Islet of Langerhans (tissue), 1 donor: ENCODE results near the gene VPS33A.

Source experiments
- FAIRE-seq: peaks from one replicate; lab custom pipeline; 2011; peaks lifted over from hg19 to GRCh38; lab: Jason Lieb, UNC

The VPS33A gene

DNA sequence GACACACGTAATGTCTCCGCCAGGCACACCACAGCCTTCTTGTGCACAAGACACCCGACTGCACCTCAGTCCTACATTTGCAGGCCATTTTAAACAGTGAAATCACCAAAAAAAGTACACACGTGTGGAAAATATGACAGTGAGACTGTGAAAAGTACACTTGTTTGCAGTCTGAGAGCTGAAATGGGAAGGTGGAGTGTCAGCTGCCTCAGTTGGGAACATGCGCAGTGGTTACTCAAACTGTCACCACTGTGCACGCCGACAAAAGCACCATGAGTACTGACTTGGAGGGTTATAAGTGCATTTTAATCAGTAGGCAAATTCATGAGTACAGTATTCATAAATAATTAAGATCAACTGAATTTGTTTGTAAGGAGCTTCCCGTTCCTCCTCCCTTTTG, 15.8 kb downstream of the VPS33A start:
- FAIRE-seq: no peak

DNA sequence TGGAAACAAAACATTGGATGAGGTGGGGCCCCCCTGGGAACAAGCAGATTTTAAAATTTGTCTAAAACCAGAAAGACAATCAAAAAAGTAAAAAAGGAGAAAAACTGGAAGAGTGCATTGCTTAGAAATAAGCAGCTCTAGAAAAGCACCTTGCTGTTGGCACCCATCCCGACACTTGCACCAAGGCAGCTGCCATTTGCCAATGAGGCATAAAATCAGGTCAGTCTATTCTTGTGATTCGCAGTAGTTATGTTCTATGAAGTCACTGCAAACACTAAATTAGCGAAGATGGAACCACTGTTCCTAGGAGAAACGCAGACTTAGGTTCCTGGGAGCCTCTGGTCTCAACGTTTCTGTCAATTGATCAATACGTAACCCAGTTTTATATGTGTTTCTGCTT, 16.2 kb downstream of the VPS33A start:
- FAIRE-seq: peak; percentile 81

DNA sequence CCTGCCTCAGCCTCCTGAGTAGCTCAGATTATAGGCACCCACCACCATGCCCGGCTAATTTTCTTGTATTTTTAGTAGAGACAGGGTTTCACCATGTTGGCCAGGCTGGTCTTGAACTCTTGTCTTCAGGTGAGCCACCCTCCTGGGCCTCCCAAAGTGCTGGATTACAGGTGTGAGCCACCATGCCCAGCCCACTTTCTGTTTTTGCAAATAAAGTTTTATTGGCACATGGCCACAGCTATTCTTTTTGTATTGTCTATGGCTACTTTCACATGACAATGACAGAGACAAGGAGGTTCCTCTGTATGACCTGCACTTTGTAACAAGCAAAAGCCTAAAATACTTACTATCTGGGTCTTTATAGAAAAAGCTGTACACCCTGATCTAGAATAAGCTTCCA, 20.7 kb downstream of the VPS33A start:
- FAIRE-seq: no peak

DNA sequence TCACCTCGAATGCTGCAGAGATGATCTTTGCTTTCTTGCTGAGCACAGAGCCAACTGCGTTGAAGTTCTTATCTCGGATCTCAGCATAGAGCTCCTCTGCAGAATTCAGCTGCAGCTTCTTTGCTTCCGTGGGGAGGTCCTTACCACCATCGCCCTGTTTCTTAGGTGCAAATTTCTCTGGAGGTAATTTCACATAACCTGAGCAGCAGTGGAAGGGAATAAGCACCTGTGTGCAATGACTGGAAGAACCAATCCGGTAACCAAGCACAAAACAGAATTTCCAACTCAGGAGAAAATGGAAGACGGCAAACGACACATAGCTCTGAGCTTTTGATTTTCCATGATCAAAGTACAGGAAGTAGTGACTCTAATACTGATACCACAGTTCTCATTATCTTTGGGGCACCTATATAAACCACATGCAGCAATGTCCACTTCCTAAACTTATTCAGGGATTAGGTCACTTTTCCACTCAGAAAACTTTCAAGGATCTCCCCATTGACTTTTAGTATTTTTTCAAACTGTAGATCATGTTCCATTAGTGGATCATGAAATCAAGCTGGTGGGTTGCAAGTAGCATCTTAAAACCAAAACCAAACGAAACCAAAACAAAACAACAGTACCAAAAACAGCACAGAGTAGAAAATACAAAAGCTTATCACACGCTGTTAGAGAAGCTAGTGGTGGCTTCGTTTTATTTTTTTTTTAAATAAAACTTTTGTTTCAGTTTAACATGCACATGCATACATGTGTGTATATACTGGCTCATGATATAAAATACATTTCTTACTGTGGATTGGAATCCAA, 21.5 kb downstream of the VPS33A start:
- FAIRE-seq: no peak

DNA sequence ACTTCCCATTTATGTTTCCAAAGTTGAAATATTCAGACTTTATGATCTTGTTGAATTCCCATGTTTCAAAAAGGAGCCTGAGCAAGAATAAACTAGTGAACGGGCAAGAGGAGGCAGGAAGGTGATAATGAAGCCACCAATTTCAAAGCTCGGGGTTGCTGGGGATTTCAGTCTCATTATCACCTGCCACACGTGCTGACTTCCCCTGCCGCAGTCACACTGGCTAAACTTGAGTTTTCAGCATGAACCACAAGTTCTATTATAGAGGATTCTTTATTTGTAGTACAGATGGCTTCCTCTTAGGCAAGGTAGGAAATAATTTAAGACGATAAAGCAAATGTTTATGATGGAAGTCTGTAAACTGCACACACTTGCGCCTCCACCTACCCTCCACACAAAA, 22.3 kb downstream of the VPS33A start:
- FAIRE-seq: no peak

DNA sequence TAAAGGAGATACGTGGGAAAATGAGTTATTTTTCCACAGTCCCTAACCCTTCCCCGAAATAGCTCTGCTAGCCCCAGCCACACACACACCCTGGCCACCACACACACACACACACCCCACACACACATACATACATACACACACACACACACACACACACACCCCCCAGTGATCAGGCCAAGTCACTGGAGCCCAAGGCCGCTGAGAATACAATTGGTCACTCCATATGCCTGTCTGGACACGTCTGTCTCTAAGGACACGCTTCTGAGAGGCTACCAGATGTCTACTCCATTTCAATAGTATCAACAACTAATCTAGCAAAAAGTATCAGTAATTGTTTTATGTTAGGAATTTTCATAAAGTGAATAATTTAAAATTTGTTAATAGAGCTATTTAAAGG, 27.4 kb downstream of the VPS33A start:
- FAIRE-seq: no peak

DNA sequence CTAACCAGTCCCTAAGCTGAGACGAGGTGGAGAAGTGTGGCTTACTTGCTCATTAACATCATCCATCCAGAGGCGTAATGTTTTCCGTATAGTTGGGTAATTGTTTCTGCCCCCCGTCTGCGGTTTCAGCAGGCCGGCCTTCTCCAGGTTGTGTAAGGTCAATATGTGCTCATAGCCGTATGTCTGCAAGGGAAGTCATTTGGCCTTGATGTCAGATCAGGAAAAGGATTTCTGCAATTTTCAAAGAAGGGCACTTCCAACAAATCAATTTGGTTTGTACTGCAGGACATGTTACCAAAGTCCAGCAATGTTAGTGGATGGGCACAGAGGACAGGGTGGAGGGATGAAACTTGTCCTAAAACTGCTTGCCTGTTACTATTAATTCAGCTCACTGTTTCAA, 30.6 kb downstream of the VPS33A start:
- no peak for FAIRE-seq

DNA sequence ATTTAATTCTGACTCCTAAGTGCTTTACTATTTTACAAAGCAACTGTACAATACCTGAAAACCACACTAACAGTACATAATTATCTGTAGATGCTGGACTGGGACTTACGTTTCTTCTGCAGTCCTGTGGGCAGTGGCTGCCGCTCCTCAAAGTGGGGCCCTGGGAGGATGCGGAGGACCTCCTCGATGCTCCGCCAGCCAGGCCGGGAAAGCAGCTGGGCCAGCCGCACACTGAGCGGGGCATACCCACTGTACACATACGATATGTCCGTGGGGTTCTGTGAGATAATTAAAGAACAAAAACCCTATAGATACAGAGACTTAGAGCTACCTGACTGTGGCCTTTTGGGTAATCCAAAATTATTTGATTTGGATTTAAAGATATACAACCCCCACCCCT, 33.6 kb downstream of the VPS33A start:
- FAIRE-seq: no peak

DNA sequence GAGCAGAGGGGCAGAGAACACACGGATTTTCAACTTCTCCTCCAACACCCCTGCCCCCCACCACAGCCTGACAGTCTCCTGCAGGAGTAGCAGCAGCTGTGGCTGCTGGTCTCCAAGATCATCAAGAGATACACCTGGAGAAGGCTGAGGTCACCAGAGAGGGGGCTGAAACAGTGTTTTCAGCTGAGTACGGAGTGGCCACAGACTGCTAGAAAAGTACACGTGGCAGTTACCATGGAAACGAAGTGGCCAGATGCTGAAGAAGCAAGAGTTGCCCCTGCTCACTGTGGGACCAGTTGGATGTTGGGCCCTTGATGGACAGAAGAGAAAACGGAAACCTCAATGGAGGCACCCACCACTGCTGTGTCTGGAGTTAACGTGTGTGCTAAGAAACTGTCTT, 35.5 kb downstream of the VPS33A start:
- FAIRE-seq: no peak

DNA sequence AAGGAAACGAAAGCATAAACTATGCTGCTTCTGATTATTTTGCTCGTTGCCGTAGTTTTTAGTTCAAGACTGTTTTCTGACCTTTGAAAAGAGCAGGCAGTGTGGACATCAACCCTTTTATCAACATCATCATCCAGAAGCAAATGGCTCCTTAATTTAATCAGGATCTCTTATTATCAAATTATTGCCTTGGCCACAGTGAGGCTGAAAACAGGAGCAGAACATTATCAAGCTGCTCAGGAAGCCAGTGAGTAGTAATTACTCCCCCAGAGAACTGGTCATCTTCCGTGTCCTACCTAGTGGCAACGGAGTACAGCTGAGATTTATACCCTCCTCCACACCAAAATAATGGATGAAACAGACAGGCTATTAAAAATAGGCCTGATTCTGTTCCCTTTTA, 38.2 kb downstream of the VPS33A start:
- FAIRE-seq: no peak

DNA sequence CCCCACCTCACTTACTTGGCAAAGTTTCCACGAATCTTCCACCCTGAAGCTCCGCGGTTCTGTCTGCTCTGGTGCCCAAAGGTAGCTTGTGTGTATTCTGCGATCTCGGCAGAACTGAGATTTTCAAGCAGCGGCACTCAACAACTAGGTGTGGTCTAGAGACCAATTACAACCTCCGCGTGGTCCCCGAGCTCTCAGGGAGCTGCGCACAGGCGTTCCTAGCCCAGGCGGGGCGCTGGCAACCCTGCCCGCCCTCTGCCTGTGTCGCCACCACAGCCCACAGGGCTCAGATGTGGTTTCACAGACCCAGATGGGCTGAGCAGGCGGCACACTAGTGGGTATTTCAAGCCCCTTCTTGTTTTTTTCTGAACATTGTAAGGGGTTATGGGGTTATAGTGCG, 39.0 kb downstream of the VPS33A start:
- FAIRE-seq: no peak

DNA sequence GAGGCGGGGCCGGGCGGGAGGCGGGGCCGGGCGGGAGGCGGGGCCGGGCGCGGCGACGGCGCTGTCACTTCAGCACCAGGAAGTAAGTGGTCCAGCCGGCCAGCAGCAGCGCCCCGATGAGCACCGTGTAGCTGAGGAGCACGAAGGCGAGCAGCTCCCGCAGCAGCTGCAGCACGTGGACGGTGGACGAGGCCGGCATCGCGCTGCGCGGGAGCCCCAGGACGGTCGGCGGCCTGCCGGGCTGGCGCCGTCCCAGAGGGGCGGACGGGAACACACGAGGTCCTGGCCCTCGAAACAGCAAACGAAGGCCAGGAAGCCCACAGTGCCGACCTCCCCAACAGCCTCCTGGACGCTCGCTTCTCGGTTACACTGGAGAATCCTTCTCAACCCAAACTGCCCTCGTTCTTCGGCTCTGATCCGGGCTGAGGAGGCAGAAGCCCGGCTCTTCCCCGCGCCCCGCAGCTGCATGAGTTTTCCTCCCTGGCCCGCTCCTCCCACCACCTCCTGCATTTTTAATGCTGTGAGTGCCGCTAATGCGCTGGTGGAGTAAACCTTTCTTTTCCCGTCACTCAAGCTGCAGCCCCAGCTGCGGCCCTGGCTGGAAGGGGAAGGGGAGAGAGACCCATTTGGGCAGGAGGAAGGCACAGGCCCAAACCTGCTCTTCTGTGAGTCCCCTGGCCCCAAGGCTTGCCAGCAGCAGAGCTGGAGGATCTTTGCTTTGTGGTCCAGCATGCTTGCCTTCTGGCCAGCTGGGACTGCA, 39.7 kb downstream of the VPS33A start:
- FAIRE-seq: no peak

DNA sequence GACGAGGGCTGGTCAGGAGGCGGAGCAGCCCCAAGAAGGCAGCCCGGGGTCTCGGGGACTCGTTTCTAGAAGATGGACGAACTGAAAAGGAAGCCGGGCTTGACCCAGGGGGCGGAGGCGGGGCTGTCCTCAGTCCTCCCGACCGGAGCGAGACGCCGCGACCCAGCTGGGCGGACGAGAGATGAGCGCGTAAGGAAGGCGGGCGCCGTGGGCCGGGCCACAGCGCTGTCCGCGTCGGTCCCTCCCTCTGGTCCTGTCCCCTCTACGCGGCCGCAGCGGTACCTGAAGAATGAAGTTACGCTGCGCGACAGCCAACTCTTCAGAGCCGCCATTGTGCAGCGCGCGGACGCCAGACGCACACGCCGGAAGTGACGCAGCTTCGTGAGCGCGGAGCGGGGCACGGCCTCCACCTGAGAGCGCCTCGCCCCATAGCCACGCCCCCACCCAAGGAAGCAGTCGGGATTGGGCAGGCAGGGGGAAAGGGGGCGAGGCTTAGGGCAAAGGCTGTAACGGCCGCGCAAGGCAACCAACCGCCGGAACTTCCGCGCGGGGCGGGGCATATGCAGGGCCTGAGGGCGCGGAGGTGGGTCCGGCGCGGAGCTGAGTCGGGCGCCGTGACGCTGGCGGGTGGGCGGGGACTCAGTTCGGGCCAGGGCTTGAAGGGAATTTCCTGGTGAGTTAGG, 40.5 kb downstream of the VPS33A start, which contains the start of gene DIABLO:
DIABLO (minus strand) TSS at position 370 of the 683 bp plus-strand sequence; CDS start at position 332, 38 bp downstream.
- no peak for FAIRE-seq

DNA sequence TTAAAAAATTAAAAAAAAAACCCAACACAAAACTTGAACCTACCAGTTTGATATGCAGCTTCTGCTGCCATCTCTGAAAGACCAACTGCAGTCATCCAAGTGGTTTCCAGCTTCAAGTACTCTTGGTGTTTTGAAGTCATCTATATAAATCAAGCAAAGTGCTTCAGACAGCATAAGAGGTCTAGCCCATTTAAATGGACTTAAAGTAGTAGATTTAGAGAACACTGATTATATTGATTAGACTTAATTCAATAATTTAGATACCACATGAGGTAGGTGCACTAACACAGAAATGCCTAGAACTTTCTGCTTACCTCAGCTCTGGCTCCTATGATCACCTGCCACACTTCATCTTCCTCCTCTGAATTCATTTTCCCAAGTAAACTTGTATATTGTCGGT, 49.8 kb downstream of the VPS33A start:
- FAIRE-seq: no peak

DNA sequence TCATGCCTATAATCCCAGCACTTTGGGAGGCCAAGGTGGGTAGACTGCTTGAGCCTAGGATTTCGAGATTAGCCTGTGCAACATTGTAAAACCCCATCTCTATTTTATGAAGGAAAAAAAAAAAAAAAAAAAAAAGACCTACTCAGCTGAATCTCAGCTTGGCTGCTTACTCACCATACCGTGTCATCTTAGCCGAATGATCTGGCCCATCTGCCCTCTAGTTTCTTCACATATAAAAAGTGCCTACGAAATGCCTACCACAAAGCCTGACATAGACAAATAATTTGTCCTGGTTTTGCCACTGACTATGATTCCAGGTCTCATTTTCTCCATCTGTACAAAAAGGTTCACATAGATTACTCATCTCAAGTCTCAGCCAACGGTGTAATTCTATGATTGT, 50.5 kb downstream of the VPS33A start:
- FAIRE-seq: no peak

DNA sequence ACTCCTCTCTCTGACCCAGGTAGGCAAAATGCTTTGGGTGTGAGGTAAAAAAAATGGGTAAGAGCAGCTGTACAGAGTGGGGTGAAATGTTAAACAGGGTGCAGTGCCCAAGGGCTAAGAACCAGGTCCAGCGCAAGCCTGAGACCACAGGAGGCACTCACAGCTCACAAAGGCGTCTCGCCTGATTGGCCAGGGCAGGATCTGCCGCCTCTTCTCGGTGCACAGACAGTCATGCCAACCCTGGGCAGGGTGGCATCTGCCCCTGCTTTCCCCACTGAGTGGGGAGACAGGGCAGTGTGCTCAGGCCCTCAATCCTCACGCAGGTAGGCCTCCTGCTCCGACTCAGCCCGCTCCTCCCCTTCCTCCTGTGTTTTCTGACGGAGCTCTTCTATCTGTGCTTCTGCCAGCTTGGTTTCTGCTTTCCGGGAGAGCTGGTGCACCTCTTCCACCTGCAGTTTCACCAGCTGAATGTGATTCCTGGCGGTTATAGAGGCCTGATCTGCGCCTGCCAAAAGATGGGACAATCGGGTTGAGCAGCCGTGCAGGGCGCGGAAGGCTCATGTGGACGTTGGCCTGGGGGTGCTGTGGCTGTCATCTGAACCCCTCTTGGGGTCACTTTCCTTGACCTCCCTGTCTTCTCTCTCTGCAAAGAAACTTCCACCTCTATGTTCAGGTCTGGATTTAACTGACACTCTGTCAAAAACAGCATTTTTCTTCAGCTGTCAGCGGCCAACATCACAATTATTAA, 58.0 kb downstream of the VPS33A start:
- no peak for FAIRE-seq

DNA sequence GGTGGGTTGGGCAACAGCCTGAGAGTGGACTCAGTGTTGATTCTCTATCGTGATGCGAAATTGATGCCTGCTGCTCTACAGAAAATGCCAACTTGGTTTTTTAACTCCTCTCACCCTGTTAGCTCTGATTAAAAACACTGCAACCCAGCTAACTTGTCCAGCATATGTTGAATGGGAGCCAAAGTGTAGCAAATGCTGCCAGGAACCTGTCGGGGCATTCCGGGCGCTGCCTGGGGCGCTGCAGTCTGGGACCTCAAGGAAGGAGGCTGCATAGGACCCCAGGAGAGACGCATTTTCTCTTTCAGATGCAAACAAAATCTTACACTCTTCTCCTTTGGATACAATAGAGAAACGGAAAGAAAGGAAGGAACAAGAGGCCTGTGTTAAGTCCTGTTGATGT, 58.9 kb downstream of the VPS33A start:
- FAIRE-seq: no peak

DNA sequence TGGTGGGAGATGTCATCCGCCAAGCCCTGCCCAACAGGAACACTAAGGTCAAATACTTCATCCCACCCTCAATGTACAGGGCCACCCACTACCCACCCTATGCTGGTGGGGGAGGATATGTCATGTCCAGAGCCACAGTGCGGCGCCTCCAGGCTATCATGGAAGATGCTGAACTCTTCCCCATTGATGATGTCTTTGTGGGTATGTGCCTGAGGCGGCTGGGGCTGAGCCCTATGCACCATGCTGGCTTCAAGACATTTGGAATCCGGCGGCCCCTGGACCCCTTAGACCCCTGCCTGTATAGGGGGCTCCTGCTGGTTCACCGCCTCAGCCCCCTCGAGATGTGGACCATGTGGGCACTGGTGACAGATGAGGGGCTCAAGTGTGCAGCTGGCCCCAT, 59.3 kb downstream of the VPS33A start:
- FAIRE-seq: no peak

DNA sequence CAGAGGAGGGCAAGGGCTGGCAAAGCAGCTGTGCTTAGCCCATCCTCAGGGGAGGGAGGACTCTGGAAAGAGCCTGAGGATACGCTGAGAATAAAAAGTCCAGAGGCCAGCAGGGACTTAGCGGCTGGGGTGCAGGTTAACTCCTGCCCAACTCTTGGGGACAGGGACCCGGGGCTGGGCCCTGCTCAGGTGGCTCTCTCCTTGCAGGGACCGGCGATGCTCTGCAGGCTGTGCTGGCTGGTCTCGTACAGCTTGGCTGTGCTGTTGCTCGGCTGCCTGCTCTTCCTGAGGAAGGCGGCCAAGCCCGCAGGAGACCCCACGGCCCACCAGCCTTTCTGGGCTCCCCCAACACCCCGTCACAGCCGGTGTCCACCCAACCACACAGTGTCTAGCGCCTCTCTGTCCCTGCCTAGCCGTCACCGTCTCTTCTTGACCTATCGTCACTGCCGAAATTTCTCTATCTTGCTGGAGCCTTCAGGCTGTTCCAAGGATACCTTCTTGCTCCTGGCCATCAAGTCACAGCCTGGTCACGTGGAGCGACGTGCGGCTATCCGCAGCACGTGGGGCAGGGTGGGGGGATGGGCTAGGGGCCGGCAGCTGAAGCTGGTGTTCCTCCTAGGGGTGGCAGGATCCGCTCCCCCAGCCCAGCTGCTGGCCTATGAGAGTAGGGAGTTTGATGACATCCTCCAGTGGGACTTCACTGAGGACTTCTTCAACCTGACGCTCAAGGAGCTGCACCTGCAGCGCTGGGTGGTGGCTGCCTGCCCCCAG, 60.0 kb downstream of the VPS33A start:
- no peak for FAIRE-seq

DNA sequence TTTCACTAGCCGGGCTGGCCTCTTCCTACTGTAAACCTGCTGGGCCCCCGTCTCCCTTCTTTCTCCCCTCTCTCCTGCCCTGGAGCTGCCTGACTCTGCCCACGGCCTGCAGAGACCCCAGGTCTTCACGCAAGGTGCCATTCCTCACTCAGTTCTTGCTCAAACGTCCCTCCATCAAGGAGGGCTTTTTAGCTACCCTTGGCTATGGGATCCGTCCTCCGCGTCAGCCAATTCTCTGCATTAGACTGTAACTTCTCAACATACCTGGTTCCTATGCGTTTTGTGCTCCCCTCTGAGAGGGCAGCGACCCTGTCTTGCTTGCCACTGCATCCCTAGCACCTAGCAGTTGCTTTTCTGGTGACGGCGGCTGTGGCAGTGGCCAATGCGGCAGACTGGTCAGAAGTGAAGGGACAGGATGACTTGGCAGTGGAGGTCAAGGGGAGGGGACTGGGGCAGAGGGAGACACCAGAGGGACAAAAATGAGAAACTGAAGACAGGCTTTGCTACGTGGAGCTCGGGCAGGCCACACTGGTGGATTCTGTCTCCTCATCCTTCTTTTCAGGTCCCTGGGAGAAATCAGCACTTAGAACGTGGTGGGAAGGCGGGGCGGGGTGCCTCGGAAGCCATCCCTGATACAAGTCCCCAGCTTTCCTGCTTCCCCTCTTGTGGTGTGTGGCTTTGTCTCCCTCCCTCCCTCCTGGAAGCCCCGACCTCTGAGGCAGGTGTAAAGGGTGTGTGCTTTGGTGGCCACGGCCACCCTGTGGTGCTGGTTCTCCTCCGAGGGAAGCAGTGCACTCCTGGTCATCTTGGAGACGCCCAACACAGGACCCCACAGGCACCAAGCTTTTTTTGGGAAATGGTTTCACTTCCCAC, 61.0 kb downstream of the VPS33A start:
- FAIRE-seq: no peak
